Neural crest cell (in vitro differentiated cells): ENCODE measurements around the gene CPNE8. TPM values are rescaled to one million over a fixed set of nuclear protein-coding genes. Genes with fewer than 3 reads are reported as not detected.
A peak's percentile ranks its signal among the peaks of the same experiment; 100 is the strongest.

Source experiments
- DNase-seq: peaks from one replicate; pipeline ENCODE4 v3.0.0; 2021; ENCODE audit warnings: low read depth, mixed read lengths, low spot score
- H3K27ac Mint-ChIP-seq: one replicate; pipeline ENCODE4 v1.8.0; 2021; ENCODE audit warnings: mild to moderate bottlenecking, mixed read lengths; ENCODE audit not compliant: unreplicated experiment
- H3K27me3 Mint-ChIP-seq: 2 replicates; pipeline ENCODE4 v1.8.0; 2021; ENCODE audit warnings: low read depth, mild to moderate bottlenecking, mixed read lengths
- H3K36me3 Mint-ChIP-seq: 2 replicates; pipeline ENCODE4 v1.8.0; 2021; ENCODE audit warnings: low read depth, mild to moderate bottlenecking, mixed read lengths
- H3K4me1 Mint-ChIP-seq: 2 replicates; pipeline ENCODE4 v1.8.0; 2021; ENCODE audit warnings: mixed read lengths
- H3K4me3 Mint-ChIP-seq: one replicate; pipeline ENCODE4 v1.8.0; 2021; ENCODE audit warnings: mild to moderate bottlenecking, mixed read lengths
- H3K9me3 Mint-ChIP-seq: 2 replicates; pipeline ENCODE4 v1.8.0; 2021; ENCODE audit warnings: mixed read lengths
- CTCF ChIP-seq: fragments of 200-600 bp; sonication (generic); conservative IDR thresholded peaks from 2 replicates; pipeline ENCODE4 v1.5.0; 2021; ENCODE audit warnings: antibody characterized with exemption, mild to moderate bottlenecking
- long read RNA-seq: library from polyadenylated mRNA; unstranded; transcript quantifications from one replicate; pipeline ENCODE4 v2.0.0, GENCODE V29; 2020
- total RNA-seq: library from RNA; stranded (reverse); gene quantifications from 2 replicates; pipeline ENCODE4 v1.2.1, GENCODE V29; 2021

CPNE8 gene
- total RNA-seq: 7.0 and 8.8 TPM in 2 replicates
- long read RNA-seq, partial matches to known transcripts: 4 of 9 reads
- long read RNA-seq, other reads (novel, unspliced or antisense): 4 of 9 reads

GRCh38 chr12:38905480-38906351 is at the start of gene CPNE8:
CPNE8 (minus strand) TSS chr12:38905591; CDS start chr12:38905534, 57 bp downstream.
- peak within 1 kb of the TSS; percentile 97 for H3K4me3 Mint-ChIP-seq

GRCh38 chr12:38954238-38954873 is 49.0 kb upstream of the CPNE8 start:
- Mint-ChIP-seq H3K4me1 (no peaks in the 10 kb centered on the region), H3K27ac (no peak overlapping the region), H3K36me3 (no peaks in the 10 kb centered on the region), H3K4me3 (no peak overlapping the region), H3K27me3 (no peaks in the 10 kb centered on the region), H3K9me3 (no peaks in the 10 kb centered on the region)
- DNase-seq: no peak
- no peak for TF ChIP-seq CTCF

More at GRCh38 chr12:38905480-38906351, at the start of gene CPNE8:
- Mint-ChIP-seq H3K9me3 (no peaks in the 10 kb centered on the region), H3K27ac (peak within 1 kb of the TSS; percentile 96), H3K4me1 (peaks cover 30% of the 10 kb centered on the region), H3K27me3 (peaks cover 14% of the 10 kb centered on the region), H3K36me3 (no peaks in the 10 kb centered on the region)
- peak; percentile 50 for DNase-seq
- no peak for TF ChIP-seq CTCF

- Mint-ChIP-seq H3K9me3 (peaks cover 3% of the 10 kb centered on the region), H3K36me3 (no peaks in the 10 kb centered on the region), H3K4me1 (no peaks in the 10 kb centered on the region), H3K27me3 (no peaks in the 10 kb centered on the region), H3K4me3 (no peak overlapping the region), H3K27ac (no peak overlapping the region)
- DNase-seq: no peak
- no peak for TF ChIP-seq CTCF
Observed at GRCh38 chr12:38949363-38949762, 44.0 kb upstream of the CPNE8 start.

- no peak for DNase-seq
- TF ChIP-seq CTCF: no peak
- Mint-ChIP-seq H3K36me3 (no peaks in the 10 kb centered on the region), H3K4me1 (no peaks in the 10 kb centered on the region), H3K27ac (no peak overlapping the region), H3K4me3 (no peak overlapping the region), H3K9me3 (no peaks in the 10 kb centered on the region), H3K27me3 (peaks cover 4% of the 10 kb centered on the region)
Observed at GRCh38 chr12:38934686-38935085, 29.3 kb upstream of the CPNE8 start.

GRCh38 chr12:38934078-38934584 is 28.7 kb upstream of the CPNE8 start:
- Mint-ChIP-seq H3K4me3 (no peak overlapping the region), H3K36me3 (no peaks in the 10 kb centered on the region), H3K9me3 (no peaks in the 10 kb centered on the region), H3K27ac (no peak overlapping the region), H3K4me1 (no peaks in the 10 kb centered on the region), H3K27me3 (peaks cover 4% of the 10 kb centered on the region)
- DNase-seq: no peak
- TF ChIP-seq CTCF: no peak
